Activated T-cell treated with anti-CD3 and anti-CD28 coated beads, Interleukin-2, amount 50 U/mL, for 24 hours (primary cell): ENCODE data around the gene EMSY.
"Not testable (repeated sequence)": the region's sequence is repeated elsewhere in the genome, so short reads cannot be mapped to it uniquely, and the experiment has no call there.

Experiments used
- DNase-seq: peaks from one replicate; pipeline ENCODE4 v3.0.0-alpha.2; 2020
- H3K27ac Mint-ChIP-seq: 2 replicates; pipeline ENCODE4 v1.8.0; 2020; ENCODE audit warnings: mild to moderate bottlenecking, mixed read lengths
- H3K27me3 Mint-ChIP-seq: 2 replicates; pipeline ENCODE4 v1.8.0; 2020; ENCODE audit warnings: mixed read lengths
- H3K36me3 Mint-ChIP-seq: 2 replicates; pipeline ENCODE4 v1.8.0; 2020; ENCODE audit warnings: low read depth, mixed read lengths
- H3K4me1 Mint-ChIP-seq: 2 replicates; pipeline ENCODE4 v1.8.0; 2020; ENCODE audit warnings: low read depth, mixed read lengths
- H3K4me3 Mint-ChIP-seq: 2 replicates; pipeline ENCODE4 v1.8.0; 2020; ENCODE audit warnings: mild to moderate bottlenecking, moderate library complexity, mixed read lengths
- H3K9me3 Mint-ChIP-seq: 2 replicates; pipeline ENCODE4 v1.8.0; 2020; ENCODE audit warnings: mixed read lengths

Gene EMSY

DNA sequence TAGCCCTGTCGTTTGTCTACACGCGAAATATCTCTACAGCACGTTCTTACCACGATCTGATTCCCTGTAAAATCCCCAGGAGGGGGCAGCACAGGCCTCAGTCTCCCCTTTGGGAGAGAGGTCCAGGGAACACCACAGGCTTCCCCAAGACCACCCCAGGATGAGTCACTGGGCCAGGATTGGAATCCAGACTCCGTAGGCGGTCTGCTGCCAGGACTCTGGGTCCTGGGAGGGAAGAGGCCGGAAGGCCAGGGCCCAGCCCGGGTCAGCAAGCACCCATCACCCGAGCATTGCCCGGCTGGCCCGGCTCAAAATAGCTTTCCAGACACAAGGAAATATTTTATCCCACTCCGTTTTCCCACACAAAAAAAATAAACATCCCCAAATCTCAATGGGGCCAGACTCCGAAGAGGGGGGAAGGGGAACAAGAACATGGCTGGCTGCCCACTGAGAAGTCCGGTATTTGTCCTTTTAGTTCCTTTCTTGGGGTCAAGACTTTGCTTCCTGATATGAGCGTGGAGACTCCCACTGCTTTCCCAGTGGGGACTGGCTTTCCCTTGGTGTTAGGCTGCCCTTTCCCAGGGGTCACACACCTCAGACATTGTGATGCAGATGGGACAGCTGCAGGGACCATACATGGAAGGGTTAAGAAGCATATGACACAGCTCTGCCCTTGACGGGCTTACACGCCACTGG is 134.4 kb downstream of the EMSY start:
- no peaks in the 10 kb centered on the region for H3K9me3 Mint-ChIP-seq
- no peaks in the 10 kb centered on the region for H3K4me1 Mint-ChIP-seq
- H3K36me3 Mint-ChIP-seq = no peaks in the 10 kb centered on the region
- DNase-seq = no peak
- H3K4me3 Mint-ChIP-seq = no peak overlapping the region
- peaks cover 11% of the 10 kb centered on the region for H3K27me3 Mint-ChIP-seq
- H3K27ac Mint-ChIP-seq = no peak overlapping the region

DNA sequence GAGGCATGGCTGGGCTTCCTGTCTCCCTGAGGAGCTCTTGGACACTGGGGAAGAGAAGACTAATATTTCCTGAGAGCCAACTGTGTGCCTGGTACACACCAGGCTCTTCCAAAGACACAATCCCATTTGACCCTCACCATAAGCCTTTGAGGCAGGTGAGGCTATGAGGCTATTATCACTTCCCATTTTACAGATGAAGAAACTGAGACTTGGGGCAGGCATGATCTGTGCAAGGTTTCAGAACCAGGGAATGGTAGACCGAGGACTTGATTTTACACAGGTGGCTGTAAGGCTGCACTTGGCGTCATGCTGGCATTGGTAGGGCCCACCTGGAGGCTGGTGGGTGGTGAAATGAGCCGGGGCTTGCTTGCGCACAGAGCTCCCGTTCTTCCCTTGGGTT is 134.9 kb downstream of the EMSY start:
- Mint-ChIP-seq H3K36me3 (no peaks in the 10 kb centered on the region), H3K4me1 (no peaks in the 10 kb centered on the region), H3K27ac (no peak overlapping the region), H3K4me3 (no peak overlapping the region), H3K27me3 (peaks cover 11% of the 10 kb centered on the region), H3K9me3 (no peaks in the 10 kb centered on the region)
- DNase-seq = no peak

DNA sequence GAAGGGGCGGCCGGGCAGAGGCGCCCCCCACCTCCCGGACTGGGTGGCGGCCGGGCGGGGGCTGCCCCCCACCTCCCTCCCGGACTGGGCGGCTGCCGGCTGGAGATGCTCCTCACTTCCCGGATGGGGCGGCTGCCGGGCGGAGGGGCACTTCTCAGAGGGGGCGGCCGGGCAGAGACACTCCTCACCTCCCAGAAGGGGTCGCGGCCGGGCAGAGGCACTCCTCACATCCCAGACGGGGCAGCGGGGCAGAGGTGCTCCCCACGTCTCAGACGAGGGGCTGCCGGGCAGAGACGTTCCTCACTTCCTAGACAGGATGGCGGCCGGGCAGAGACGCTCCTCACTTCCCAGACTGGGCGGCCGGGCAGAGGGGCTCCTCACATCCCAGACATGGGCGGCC is 137.7 kb downstream of the EMSY start:
- not testable (repeated sequence) for DNase-seq, H3K9me3 Mint-ChIP-seq, H3K4me3 Mint-ChIP-seq, H3K27ac Mint-ChIP-seq, H3K4me1 Mint-ChIP-seq, H3K36me3 Mint-ChIP-seq
- H3K27me3 Mint-ChIP-seq = peaks cover 11% of the 10 kb centered on the region

DNA sequence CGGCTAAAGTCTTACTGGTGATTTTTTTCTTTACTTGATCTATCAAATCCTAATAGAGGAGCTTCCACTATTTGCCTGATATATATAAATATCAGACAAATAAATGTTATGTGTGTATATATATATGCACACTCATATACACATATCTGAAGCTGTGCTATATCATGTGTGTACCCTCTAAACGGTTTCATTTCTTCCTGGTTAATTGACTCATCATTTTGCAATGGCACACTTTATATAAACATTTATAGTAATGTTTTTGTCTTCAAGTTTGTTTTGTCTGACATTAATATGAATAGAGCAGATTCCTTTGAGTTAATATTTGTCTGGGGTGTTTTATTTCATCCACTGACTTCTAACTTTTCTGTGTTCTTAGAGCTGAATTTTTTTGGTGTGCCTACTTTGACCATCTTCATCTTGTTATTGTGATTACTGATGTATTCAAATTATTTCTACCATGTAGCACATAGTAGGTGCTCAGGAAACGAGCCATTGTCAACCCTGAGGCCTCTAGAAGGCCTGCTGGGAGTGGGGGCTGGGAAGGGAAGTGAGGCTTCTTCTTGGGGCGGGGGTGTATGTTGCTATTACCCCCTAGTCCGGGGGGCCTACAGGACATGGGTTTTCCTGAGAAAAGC is 143.1 kb downstream of the EMSY start:
- peak overlapping the region; percentile 95 for H3K27ac Mint-ChIP-seq
- no peaks in the 10 kb centered on the region for H3K36me3 Mint-ChIP-seq
- H3K4me3 Mint-ChIP-seq = no peak overlapping the region
- no peak for DNase-seq
- peaks cover 7% of the 10 kb centered on the region for H3K27me3 Mint-ChIP-seq
- peaks cover 33% of the 10 kb centered on the region for H3K4me1 Mint-ChIP-seq
- H3K9me3 Mint-ChIP-seq = no peaks in the 10 kb centered on the region

DNA sequence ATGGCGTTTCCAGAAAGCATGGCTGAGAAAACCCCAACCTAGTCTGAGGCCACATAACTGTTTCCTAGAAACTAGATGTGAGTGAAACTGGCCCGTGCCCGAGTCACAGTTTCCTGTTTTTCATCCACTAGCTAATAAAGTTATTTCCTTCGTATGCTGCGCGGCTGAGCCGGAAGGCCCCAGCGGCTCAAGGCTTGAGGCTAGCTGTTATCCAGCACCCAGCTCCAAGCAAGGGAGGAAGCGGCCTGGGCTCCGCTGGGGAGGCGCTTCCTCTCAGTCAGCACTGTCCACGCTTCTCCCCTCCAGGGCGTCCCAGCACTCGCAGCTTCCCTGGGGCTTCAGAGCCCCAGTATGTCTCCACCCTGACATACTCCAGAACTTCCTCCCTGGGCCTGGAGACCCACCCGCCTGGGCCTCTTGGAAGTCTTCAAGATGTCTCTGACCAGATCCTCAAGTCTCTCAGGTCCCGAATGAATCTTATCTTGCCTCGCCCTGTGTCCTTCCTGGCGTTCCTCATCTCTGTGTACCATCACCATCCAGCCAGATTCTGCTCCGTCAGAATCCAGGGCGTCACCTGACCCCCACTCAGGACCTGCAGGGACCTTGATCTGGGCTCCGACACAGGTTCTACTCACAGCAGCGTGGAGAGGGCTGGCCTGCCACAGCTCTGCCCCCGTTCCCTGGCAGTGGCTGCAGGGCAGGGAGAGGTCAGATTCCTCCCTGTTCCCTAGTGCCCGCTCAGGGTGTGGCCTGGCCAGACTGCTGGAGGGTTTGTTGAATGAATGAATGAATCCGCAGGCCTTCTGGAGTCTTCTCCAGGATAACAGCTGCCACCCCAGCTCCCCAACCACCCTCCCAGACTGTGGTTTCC is 143.9 kb downstream of the EMSY start:
- H3K4me1 Mint-ChIP-seq = peaks cover 33% of the 10 kb centered on the region
- no peaks in the 10 kb centered on the region for H3K9me3 Mint-ChIP-seq
- no peaks in the 10 kb centered on the region for H3K36me3 Mint-ChIP-seq
- peak overlapping the region; percentile 95 for H3K27ac Mint-ChIP-seq
- peak; percentile 60 for DNase-seq
- no peak overlapping the region for H3K4me3 Mint-ChIP-seq
- H3K27me3 Mint-ChIP-seq = peaks cover 8% of the 10 kb centered on the region

DNA sequence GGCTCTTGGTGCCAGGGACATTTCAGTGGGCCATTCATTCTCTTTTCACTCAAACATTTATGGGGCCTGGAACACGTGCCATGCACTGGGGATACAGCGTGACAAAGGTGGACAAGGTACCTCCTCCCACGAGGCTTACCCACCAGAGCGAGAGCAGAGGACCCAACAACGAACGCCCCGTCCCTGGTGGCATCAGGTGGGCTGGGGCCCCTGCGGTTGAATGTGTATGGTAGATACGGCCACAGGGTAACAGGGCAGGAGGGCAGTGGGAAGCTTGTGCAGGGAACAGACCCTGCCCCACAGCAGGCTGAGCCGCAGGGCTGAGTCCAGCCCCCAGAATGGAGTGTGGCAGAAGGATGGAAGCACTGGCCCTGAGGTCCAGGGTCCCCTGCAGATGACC is 144.7 kb downstream of the EMSY start:
- H3K36me3 Mint-ChIP-seq = no peaks in the 10 kb centered on the region
- no peaks in the 10 kb centered on the region for H3K9me3 Mint-ChIP-seq
- H3K4me3 Mint-ChIP-seq = no peak overlapping the region
- peaks cover 8% of the 10 kb centered on the region for H3K27me3 Mint-ChIP-seq
- no peak for DNase-seq
- H3K4me1 Mint-ChIP-seq = peaks cover 34% of the 10 kb centered on the region
- peak overlapping the region; percentile 95 for H3K27ac Mint-ChIP-seq

DNA sequence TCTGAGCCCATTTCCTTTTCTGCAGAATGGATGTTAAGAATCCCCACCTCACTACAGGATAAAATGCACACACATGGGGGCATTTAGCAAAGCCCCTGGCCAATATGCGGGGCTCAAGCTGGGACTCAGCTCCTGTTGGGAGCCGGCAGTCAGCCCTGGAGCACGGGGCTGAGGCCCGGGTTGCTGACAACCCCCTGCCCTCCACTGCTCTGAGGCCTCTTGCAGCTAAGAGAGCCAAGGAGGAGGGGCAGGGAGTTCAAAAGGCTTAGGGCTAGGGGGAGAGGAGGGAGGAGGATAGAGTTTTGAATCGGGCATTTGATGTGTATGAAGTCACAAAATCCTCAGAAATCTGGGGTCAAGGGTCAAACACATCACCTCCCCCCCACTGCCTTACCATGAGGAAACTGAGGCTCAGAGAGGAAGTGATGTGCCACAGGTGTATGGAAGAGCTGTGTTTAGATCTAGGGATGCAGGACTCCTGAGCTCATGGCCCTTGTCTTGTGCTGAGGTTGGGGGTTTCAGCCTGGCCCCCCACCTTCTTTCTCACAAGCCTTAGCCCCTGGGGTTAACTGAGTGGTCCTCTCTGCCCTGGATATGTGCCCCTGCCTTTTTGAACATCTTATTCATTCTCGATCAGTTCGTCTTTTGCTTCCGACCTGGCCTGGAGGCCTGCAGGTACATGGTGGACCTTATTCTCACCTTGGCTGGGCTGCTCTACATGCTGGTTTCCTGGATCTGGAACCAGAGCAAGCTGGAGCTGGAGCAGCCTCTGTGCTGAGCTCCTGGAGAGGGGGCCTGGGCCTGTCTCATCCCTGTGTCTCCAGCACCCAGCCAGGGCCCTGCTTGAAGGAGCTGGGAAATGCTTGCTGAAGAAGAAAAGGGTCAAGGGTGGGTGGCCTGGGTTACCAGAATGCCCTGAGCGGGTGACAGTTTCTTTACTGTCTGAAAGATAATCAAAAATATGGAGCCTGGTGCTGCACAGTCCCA is 145.4 kb downstream of the EMSY start:
- H3K27me3 Mint-ChIP-seq = peaks cover 8% of the 10 kb centered on the region
- no peak overlapping the region for H3K4me3 Mint-ChIP-seq
- H3K4me1 Mint-ChIP-seq = peaks cover 39% of the 10 kb centered on the region
- no peaks in the 10 kb centered on the region for H3K9me3 Mint-ChIP-seq
- H3K36me3 Mint-ChIP-seq = no peaks in the 10 kb centered on the region
- H3K27ac Mint-ChIP-seq = no peak overlapping the region
- no peak for DNase-seq

DNA sequence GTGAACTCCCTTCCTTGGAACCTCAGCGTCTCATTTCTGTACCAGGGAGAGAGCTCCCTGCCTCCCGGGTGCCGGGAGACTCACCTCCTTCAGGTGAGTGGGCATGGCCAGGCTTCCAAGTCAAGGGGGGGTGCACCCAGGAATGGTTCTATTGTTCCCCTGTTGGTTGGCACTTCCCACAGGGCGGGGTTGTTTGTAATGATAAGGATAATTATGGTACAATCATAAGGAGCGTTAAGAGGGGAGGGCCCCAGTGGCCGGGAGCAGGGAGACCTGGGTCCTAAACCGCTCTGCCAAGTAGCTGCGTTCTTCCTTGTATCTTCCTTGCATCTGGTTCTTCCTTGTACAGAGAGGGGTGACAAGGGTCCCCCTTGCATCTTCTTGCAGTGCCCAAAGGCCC is 146.6 kb downstream of the EMSY start:
- peaks cover 8% of the 10 kb centered on the region for H3K27me3 Mint-ChIP-seq
- no peak overlapping the region for H3K27ac Mint-ChIP-seq
- H3K36me3 Mint-ChIP-seq = no peaks in the 10 kb centered on the region
- peaks cover 39% of the 10 kb centered on the region for H3K4me1 Mint-ChIP-seq
- H3K9me3 Mint-ChIP-seq = no peaks in the 10 kb centered on the region
- no peak overlapping the region for H3K4me3 Mint-ChIP-seq
- no peak for DNase-seq

DNA sequence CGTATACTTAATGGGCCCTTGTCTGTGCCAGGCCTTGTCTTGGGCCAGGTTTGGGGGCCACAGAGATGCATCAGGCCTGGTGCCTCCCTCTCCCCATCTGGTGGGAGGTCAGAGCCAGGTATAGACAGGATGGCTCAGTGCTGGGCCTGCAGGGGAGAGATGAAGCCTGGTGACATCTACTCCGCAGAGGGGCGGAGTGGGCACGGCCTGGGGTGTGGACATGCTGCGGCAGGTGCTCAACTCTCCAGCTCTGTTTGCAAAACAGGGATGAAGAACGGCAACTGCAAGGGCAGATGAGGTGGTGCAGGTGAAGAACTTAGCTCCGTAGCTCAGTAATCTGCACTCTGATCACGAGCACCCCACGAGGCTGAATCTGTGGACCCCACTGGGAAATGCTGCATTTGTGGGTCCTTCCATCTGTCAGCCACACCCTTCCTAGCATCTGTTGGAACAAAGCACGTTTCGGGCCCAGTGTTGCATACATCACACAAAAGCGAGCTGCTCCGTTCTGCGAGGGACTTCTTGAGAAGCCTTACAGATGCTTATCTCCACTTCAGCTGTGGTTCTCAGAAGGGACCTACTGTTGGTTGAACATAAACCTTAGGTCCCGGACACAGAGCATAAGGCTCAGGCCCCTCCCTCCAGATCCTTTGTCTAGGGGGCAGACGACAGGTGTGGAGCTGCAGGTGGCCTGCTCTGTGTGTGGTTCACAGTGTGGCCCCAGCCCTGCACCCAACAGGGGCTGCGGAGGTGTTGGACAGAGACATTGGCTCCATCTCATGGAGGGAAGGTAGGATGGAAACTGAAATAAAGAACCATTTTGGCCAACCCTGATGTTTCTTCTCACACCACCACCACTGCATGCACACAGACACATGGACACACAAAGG is 147.5 kb downstream of the EMSY start:
- Mint-ChIP-seq H3K36me3 (no peaks in the 10 kb centered on the region), H3K27me3 (peaks cover 8% of the 10 kb centered on the region), H3K4me3 (no peak overlapping the region), H3K9me3 (no peaks in the 10 kb centered on the region), H3K4me1 (peaks cover 39% of the 10 kb centered on the region), H3K27ac (no peak overlapping the region)
- DNase-seq = no peak

DNA sequence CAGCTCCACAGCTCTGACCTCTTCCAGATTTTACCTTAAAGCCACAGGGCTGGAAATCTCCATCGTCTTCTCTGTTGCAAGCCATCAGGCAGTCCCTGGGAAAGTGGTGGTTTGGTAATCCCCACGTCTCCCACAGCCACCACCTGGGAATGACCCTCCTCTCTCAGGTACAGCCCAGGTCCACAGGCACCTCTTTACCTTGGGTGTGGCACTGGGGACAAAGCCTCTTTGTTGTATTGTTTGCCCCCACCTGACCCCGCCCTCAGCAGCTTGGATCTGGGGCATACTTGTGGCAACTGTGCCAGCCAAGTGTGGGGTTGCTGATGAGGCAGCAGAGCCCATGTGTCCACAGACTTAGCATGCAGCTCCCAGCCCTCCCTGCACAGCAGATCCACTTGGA is 148.1 kb downstream of the EMSY start:
- no peak for DNase-seq

DNA sequence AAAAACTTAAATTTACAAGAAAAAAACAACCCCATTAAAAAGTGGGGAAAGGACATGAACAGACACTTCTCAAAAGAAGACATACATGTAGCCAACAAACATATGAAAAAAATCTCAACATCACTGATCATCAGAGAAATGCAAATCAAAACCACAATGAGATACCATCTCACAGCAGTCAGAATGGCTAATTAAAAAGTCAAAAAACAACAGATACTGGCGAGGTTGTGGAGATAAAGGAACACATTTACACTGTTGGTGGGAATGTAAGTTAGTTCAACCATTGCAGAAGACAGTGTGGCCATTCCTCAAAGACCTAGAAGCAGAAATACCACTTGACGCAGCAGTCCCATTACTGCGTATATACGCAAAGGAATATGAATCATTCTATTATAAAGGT is 150.3 kb downstream of the EMSY start:
- H3K27me3 Mint-ChIP-seq = not testable (repeated sequence)

More for the DNA sequence above, 148.1 kb downstream of the EMSY start:
- Mint-ChIP-seq H3K4me3 (no peak overlapping the region), H3K9me3 (no peaks in the 10 kb centered on the region), H3K4me1 (peaks cover 35% of the 10 kb centered on the region), H3K36me3 (no peaks in the 10 kb centered on the region), H3K27ac (no peak overlapping the region), H3K27me3 (peaks cover 8% of the 10 kb centered on the region)

DNA sequence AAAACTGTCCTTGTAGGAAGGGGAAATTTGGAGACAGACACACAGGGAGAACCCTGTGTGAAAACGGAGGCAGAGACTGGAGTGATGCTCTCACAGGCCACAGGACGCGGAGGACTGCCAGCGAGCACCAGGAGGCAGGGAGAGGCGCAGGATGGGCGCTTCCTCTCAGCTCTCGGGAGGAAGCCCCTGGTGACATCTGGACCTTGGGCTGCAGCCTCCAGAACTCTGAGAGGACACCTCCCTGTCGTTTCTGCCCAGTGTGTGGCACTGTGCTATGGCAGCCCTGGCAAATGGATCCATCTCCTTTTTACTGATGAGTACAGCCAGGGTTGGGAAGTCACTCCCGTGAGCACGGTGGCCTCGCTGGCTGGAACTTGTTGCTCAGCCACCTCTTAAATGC is 151.8 kb downstream of the EMSY start:
- H3K27ac Mint-ChIP-seq = no peak overlapping the region
- peaks cover 3% of the 10 kb centered on the region for H3K27me3 Mint-ChIP-seq
- H3K4me3 Mint-ChIP-seq = no peak overlapping the region
- no peaks in the 10 kb centered on the region for H3K36me3 Mint-ChIP-seq
- H3K4me1 Mint-ChIP-seq = peaks cover 11% of the 10 kb centered on the region
- no peak for DNase-seq
- H3K9me3 Mint-ChIP-seq = no peaks in the 10 kb centered on the region

More for the DNA sequence above, 150.3 kb downstream of the EMSY start:
- peaks cover 20% of the 10 kb centered on the region for H3K4me1 Mint-ChIP-seq
- H3K36me3 Mint-ChIP-seq, H3K27ac Mint-ChIP-seq, H3K4me3 Mint-ChIP-seq, H3K9me3 Mint-ChIP-seq, DNase-seq: not testable (repeated sequence)
